ENCODE data around the gene B3GALT2. TPM values are rescaled to one million over a fixed set of nuclear protein-coding genes. Genes with fewer than 3 reads are reported as not detected.

The B3GALT2 gene
- total and polyA plus RNA-seq, 2 of the 8 experiments (the other 6 are each of a cell fraction or from before 2014, with no cell fraction given) = not detected

DNA sequence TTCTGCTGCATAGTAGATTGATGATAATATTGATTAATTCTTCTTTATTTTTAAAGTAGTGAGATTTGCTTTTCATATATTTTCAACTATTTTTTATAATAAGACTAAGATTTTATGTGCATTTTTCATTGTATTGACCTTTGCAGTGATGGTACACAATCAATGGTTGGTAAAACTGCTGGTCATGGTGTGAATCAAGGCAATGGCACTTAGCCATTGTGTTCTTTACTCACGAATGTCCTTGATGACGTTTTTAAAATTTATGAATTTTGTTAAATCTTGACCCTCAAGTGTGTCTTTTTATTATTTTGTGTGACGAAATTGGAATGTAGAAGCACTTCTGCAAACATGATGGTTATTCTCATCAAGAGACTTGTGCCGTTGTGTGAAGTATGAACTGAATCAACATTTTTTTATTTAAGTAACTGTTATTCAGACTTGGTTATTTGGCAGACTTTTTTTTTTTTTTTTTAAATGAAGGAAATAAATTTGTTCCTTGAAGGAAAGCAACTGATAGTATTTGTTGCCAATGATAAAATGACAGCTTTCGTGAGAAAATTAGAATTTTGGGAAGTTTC lies 42.0 kb downstream of the B3GALT2 start:
- Histone ChIP-seq H3K79me2 (ENCODE audit: control insufficient read depth in 1 of 2, insufficient read depth in 2 of 2, low read length in 2 of 2) (peaks cover 0 to 10% of the 10 kb centered on the region in 2 experiments; a peak in 2 of 4 replicates), H3K23me2 (ENCODE audit: low read depth, low read length) (no peaks in the 10 kb centered on the region), H3K4me2 (ENCODE audit: insufficient read depth in 1 of 2, low read depth in 2 of 2, low read length in 2 of 2) (no peak overlapping the region), H4K20me1 (replicated peaks in 1 of 2; ENCODE audit: control insufficient read depth in 1 of 2, insufficient read depth in 2 of 2, low read length in 2 of 2) (peaks cover 0 to 2% of the 10 kb centered on the region in 2 experiments), H4K91ac (replicated peaks; ENCODE audit: insufficient read length, low read length) (no peak overlapping the region), H3K4me3 (ENCODE audit: extremely low read depth in 1 of 4, insufficient read depth in 2 of 4, low read depth in 3 of 4, low read length in 4 of 4) (no peak overlapping the region), H2BK5ac (ENCODE audit: low read depth, low read length) (no peak overlapping the region), H3K4me1 (replicated peaks in 1 of 4; ENCODE audit: control insufficient read depth in 3 of 4, insufficient read depth in 4 of 4, low read length in 3 of 4) (peaks cover 0 to 8% (median 3%) of the 10 kb centered on the region in 4 experiments; a peak in 2 of 7 replicates), H3K23ac (ENCODE audit: insufficient read length) (no peak overlapping the region), H3K9ac (replicated peaks in 1 of 4; ENCODE audit: extremely low read depth in 1 of 4, low read depth in 3 of 4, low read length in 3 of 4) (no peak overlapping the region), H2BK120ac (replicated peaks; ENCODE audit: low read depth, low read length) (no peak overlapping the region), H3K27ac (ENCODE audit: low read depth, low read length) (no peak overlapping the region), H2AK5ac (ENCODE audit: low read depth, low read length) (no peak overlapping the region), H2BK15ac (ENCODE audit: low read length) (no peak overlapping the region), H3K79me1 (ENCODE audit: low read depth, low read length) (peaks cover 4% of the 10 kb centered on the region; the same call in 1 of the 2 replicates), H3K9me3 (ENCODE audit: insufficient read depth in 2 of 2, low read depth in 1 of 2, low read length in 1 of 2) (no peaks in the 10 kb centered on the region), H2BK12ac (ENCODE audit: low read depth, low read length) (no peak overlapping the region), H3K36me3 (ENCODE audit: control insufficient read depth in 2 of 4, insufficient read depth in 4 of 4, low read length in 3 of 4) (peaks cover 3 to 56% (median 13%) of the 10 kb centered on the region in 4 experiments), H2AFZ (ENCODE audit: low read length) (no peak overlapping the region), H3K14ac (ENCODE audit: insufficient read length) (no peak overlapping the region), H4K8ac (ENCODE audit: extremely low read depth, insufficient read depth, low read length) (no peak overlapping the region), H4K5ac (ENCODE audit: insufficient read length, low read depth, low read length) (no peak overlapping the region), H3K18ac (ENCODE audit: extremely low read depth, low read length) (no peak overlapping the region), H3K27me3 (replicated peaks in 1 of 4; ENCODE audit: control insufficient read depth in 3 of 4, extremely low read depth in 1 of 4, insufficient read depth in 3 of 4, low read length in 3 of 4) (no peaks in the 10 kb centered on the region), H2BK20ac (ENCODE audit: low read length) (no peak overlapping the region), H3K56ac (replicated peaks; ENCODE audit: insufficient read length, low read depth, low read length) (no peak overlapping the region), H3K4ac (replicated peaks; ENCODE audit: insufficient read length, low read depth, low read length) (no peak overlapping the region)
- WGBS, 2 experiments (ENCODE audit: extremely low coverage in 1 of 2, insufficient coverage in 1 of 2, insufficient read length in 1 of 2, insufficient replicate concordance in 2 of 2, low coverage in 1 of 2, low lambda C conversion rate in 2 of 2, missing lambda C conversion rate in 1 of 2) = 95% methylated on average over 5 of the region's 5 CpGs; no CpG with 5 or more reads in 1 of the 2 experiments
- no peak for FAIRE-seq
- CTCF ChIA-PET (ENCODE audit: partially characterized antibody) = interaction anchor here (0.6 to 1.6 kb wide), 6 partner anchors 12 to 1015 kb away, joined by 3 to 7 read pairs (median 3); no protein-coding TSS in a partner anchor
- DNase-seq (ENCODE audit: low read depth in 1 of 2, low spot score in 2 of 2) = no peak
- POLR2A ChIA-PET (ENCODE audit: partially characterized antibody) = interaction anchor here (0.6 kb wide), 1 partner anchor 150 kb away, joined by 3 read pairs; no protein-coding TSS in a partner anchor
- no peak for TF ChIP-seq BRCA1 (IDR thresholded peaks at IDR 0.05; ENCODE audit: low read depth, low read length)
- TF ChIP-seq SRF (IDR thresholded peaks at IDR 0.05; ENCODE audit: low read depth, low read length) = no peak
- no peak for TF ChIP-seq CTBP2 (IDR thresholded peaks at IDR 0.05; ENCODE audit: borderline replicate concordance, insufficient read depth, insufficient read length, low read length)
- no peak for TF ChIP-seq CHD1 (IDR thresholded peaks at IDR 0.05; ENCODE audit: low read depth, low read length)
- TF ChIP-seq, protein P1, sequence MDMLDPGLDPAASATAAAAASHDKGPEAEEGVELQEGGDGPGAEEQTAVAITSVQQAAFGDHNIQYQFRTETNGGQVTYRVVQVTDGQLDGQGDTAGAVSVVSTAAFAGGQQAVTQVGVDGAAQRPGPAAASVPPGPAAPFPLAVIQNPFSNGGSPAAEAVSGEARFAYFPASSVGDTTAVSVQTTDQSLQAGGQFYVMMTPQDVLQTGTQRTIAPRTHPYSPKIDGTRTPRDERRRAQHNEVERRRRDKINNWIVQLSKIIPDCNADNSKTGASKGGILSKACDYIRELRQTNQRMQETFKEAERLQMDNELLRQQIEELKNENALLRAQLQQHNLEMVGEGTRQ (IDR thresholded peaks at IDR 0.05; ENCODE audit: low read length) = no peak
- TF ChIP-seq EGR1 (IDR thresholded peaks at IDR 0.05; ENCODE audit: borderline replicate concordance, low read depth, low read length) = no peak
- TF ChIP-seq RAD21 (IDR thresholded peaks at IDR 0.05 in 1 of 2, conservative IDR thresholded peaks at IDR 0.05 in 1 of 2; ENCODE audit: low read depth in 2 of 2, low read length in 2 of 2) = no peak
- TF ChIP-seq TAF7 (optimal IDR thresholded peaks at IDR 0.05; ENCODE audit: borderline replicate concordance, low read depth, low read length) = no peak
- TF ChIP-seq KDM5A (IDR thresholded peaks at IDR 0.05; ENCODE audit: low read length) = no peak
- no peak for TF ChIP-seq HDAC2 (IDR thresholded peaks at IDR 0.05; ENCODE audit: borderline replicate concordance in 1 of 2, low read depth in 2 of 2, low read length in 2 of 2)
- no peak for TF ChIP-seq RFX5 (IDR thresholded peaks at IDR 0.05; ENCODE audit: borderline replicate concordance, low read depth, low read length)
